Lower lobe of right lung (tissue), 2 donors: ENCODE data around the gene HTR1A. TPM values are rescaled to one million over a fixed set of nuclear protein-coding genes. Genes with fewer than 3 reads are reported as not detected.

Experiments used
- ATAC-seq, 2 donors: fragments of 200-7000 bp; cut with Tn5 transposase; one replicate each; pipeline ENCODE4 v1.9.1; 2020 to 2022; ENCODE audit warnings: mild to moderate bottlenecking in 2 of 2, moderate library complexity in 2 of 2
- DNase-seq: peaks from one replicate; pipeline ENCODE4 v3.0.0-alpha.2; 2020
- H3K27ac ChIP-seq: fragments of 200-600 bp; one replicate; pipeline ENCODE4 v1.8.0; 2022
- H3K27me3 ChIP-seq: fragments of 200-600 bp; one replicate; pipeline ENCODE4 v1.8.0; 2022; ENCODE audit warnings: low read depth
- H3K36me3 ChIP-seq: fragments of 200-600 bp; one replicate; pipeline ENCODE4 v1.8.0; 2022; ENCODE audit warnings: mild to moderate bottlenecking
- H3K4me1 ChIP-seq: fragments of 200-600 bp; one replicate; pipeline ENCODE4 v1.8.0; 2022
- H3K4me3 ChIP-seq: fragments of 200-600 bp; one replicate; pipeline ENCODE4 v1.8.0; 2022; ENCODE audit warnings: mild to moderate bottlenecking
- H3K9me3 ChIP-seq: fragments of 200-600 bp; one replicate; pipeline ENCODE4 v1.8.0; 2022
- CTCF ChIP-seq: fragments of 200-600 bp; IDR thresholded peaks from one replicate; pipeline ENCODE4 v1.8.0; 2022; ENCODE audit warnings: antibody characterized with exemption, mild to moderate bottlenecking
- intact Hi-C: fragments of 100-400 bp; cut with DNase I; formaldehyde crosslinking; loops from one replicate; pipeline ENCODE4 v1.11.0; 2022
- total RNA-seq: library from RNA; stranded (reverse); fragmentation: NEBNext Ultra II Directional; extraction: Animal tissue kit (Norgen Biotek cat#: 25700); gene quantifications from one replicate; pipeline ENCODE4 v1.2.1, GENCODE V29; 2021
- donor health status: DM: no; HTN: yes; CAD: no; lungs with severe emphysema.

The HTR1A gene
- total RNA-seq, 1 donor from 2014 or later, result not detected

DNA sequence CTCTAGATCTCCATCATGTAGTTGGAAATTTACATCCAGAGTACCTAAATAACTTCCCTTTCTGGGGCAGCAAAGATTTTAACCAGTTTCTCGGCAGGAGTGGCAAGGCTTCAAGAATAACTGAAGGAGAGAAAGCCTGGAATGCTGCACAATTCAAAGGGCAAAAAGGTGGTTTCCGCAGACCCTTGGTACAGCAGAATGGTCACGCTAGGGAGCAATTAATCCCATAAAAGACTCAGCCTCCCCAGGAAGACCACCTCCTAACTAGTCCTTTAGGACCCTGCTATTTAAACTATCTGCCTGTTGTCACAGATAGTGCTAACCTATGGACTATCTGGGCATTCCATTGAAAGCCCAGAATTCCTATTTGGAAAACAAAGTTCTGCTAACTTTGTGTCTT is 3.6 kb downstream of the HTR1A start:
- Histone ChIP-seq H3K36me3 (no peaks in the 10 kb centered on the region), H3K4me1 (no peaks in the 10 kb centered on the region), H3K27ac (no peak overlapping the region), H3K4me3 (no peak overlapping the region), H3K27me3 (peaks cover 43% of the 10 kb centered on the region), H3K9me3 (no peaks in the 10 kb centered on the region)
- DNase-seq, result no peak
- intact Hi-C loops, result no loop called here
- no peak for ATAC-seq
- no peak for TF ChIP-seq CTCF

- Histone ChIP-seq H3K27me3 (peaks cover 39% of the 10 kb centered on the region), H3K9me3 (no peaks in the 10 kb centered on the region), H3K27ac (no peak overlapping the region), H3K36me3 (no peaks in the 10 kb centered on the region), H3K4me1 (no peaks in the 10 kb centered on the region), H3K4me3 (no peak overlapping the region)
- DNase-seq (no peak), ATAC-seq (no peak)
- TF ChIP-seq CTCF, result no peak
- intact Hi-C loops, result no loop called here
These were observed 4.6 kb downstream of the HTR1A start for GRCh38 chr5:63957617-63958016.

- no peak for DNase-seq
- H3K9me3 ChIP-seq, result no peaks in the 10 kb centered on the region
- H3K36me3 ChIP-seq, result no peaks in the 10 kb centered on the region
- H3K27me3 ChIP-seq, result no peaks in the 10 kb centered on the region
- ATAC-seq, result no peak
- no peak overlapping the region for H3K4me3 ChIP-seq
- H3K4me1 ChIP-seq, result no peaks in the 10 kb centered on the region
- intact Hi-C loops, result no loop called here
- no peak for TF ChIP-seq CTCF
- H3K27ac ChIP-seq, result no peak overlapping the region
These were observed 9.0 kb downstream of the HTR1A start for GRCh38 chr5:63953217-63953616.

DNA sequence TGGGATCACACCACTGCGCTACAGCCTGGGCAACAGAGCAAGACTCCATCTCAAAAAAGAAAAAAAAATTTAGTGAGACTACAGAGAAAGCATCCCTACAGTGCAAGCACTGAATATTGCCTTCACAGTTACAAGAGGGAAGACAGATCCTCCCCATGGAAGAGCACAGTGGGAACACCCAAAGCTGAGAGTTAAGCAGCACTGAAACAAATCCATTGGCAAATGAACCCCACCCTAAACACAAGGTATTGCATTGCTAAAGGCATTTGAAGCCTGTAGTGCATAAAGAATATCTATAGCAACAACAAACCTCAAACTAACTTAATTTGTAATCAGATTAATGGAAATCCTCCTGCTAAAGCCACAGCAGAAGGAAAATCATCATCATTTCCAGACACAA is 27.1 kb downstream of the HTR1A start:
- H3K9me3 ChIP-seq, result no peaks in the 10 kb centered on the region
- H3K27me3 ChIP-seq, result no peaks in the 10 kb centered on the region
- ATAC-seq (no peak), DNase-seq (no peak)
- intact Hi-C loops, result no loop called here
- H3K27ac ChIP-seq, result no peak overlapping the region
- no peaks in the 10 kb centered on the region for H3K36me3 ChIP-seq
- H3K4me3 ChIP-seq, result no peak overlapping the region
- no peak for TF ChIP-seq CTCF
- no peaks in the 10 kb centered on the region for H3K4me1 ChIP-seq

- Histone ChIP-seq H3K4me1 (no peaks in the 10 kb centered on the region), H3K9me3 (no peaks in the 10 kb centered on the region), H3K4me3 (no peak overlapping the region), H3K36me3 (no peaks in the 10 kb centered on the region), H3K27me3 (no peaks in the 10 kb centered on the region), H3K27ac (no peak overlapping the region)
- no peak for ATAC-seq
- intact Hi-C loops, result no loop called here
- TF ChIP-seq CTCF, result no peak
- DNase-seq, result no peak
These were observed 30.4 kb downstream of the HTR1A start for GRCh38 chr5:63931836-63932235.

DNA sequence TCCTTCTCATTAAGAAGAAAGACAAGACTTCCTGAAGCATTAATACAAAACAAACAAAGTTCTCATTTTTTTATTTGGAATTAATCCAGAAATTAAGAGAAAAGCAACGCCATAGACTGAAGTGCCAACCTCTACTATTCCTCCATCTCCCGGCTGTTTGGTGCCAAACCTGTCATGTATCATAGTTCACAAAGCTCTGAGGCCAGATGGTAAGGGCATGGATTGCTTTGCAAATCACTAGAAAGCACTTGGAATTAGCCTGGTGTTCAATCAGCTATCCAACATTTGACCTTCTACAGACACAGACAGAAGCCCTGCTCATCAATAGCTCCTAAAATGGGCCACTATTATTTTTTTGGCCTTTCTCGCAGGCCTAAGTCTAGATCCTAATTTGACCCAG is 33.8 kb downstream of the HTR1A start:
- intact Hi-C loops, result no loop called here
- Histone ChIP-seq H3K9me3 (no peaks in the 10 kb centered on the region), H3K27ac (no peak overlapping the region), H3K4me3 (no peak overlapping the region), H3K27me3 (no peaks in the 10 kb centered on the region), H3K36me3 (no peaks in the 10 kb centered on the region), H3K4me1 (no peaks in the 10 kb centered on the region)
- no peak for DNase-seq
- no peak for ATAC-seq
- no peak for TF ChIP-seq CTCF
